ENCODE measurements around the gene TMEM204. TPM values are rescaled to one million over a fixed set of nuclear protein-coding genes. Genes with fewer than 3 reads are reported as not detected.

TMEM204 gene
- total and polyA plus RNA-seq, 8 donors, result 2.7 to 45.8 (median 17.5) TPM

- Histone ChIP-seq H3K36me3 (peaks cover under 1 to 79% (median 57%) of the 10 kb centered on the region in 4 donors), H3K27me3 (no peaks in the 10 kb centered on the region), H3K27ac (no peak overlapping the region), H3K4me3 (no peak overlapping the region), H3K4me1 (no peaks in the 10 kb centered on the region), H3K9me3 (no peaks in the 10 kb centered on the region)
- DNase-seq, result no peak
- intact Hi-C loops (cut with DNase I; ENCODE audit: low total_unique reads), result no loop called here
- WGBS, 5 donors, result 91 to 93% (median 91%) methylated on average over 16 of the region's 16 CpGs
- no peak for TF ChIP-seq EP300 (IDR thresholded peaks at IDR 0.05)
These were observed 31.8 kb downstream of the TMEM204 start for GRCh38 chr16:1565083-1565805.

- WGBS, 5 donors, result 90 to 95% (median 93%) methylated on average over 13 of the region's 13 CpGs
These were observed 34.5 kb downstream of the TMEM204 start for GRCh38 chr16:1567988-1568387.

DNA sequence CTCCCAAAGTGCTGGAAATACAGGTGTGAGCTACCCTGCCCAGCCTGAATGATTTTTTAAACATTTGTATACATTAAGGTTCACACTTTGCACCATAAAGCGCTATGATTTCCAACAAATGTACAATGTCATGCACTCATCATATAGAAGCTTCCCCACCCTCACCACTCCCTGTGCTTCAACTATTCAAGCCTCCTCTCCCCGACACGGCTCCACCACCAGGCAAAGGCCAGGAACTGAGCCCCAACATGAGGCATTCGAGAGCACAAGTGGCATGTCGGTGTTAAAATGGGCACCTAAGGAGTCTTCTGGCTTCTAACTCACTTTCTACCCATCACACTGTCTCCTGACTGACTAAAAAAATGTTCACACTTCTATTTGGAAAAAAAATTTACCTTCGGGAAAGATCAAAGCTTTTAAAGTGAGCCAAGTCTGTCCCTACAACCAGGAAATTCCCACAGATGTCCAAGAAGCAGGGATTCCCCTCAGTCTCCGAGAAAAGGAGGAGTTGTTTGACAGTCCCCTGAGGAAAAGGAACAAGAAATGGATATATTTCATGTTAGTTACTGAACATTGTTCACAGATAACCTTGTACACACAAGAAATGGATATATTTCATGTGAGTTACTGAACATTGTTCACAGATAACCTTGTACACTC is 37.7 kb downstream of the TMEM204 start:
- Histone ChIP-seq H3K9me3 (no peaks in the 10 kb centered on the region), H3K4me1 (peaks cover 0 to 6% (median 3%) of the 10 kb centered on the region in 4 donors), H3K4me3 (no peak overlapping the region), H3K27me3 (no peaks in the 10 kb centered on the region), H3K27ac (no peak overlapping the region), H3K36me3 (peaks cover 0 to 57% (median 20%) of the 10 kb centered on the region in 4 donors)
- WGBS, 5 donors, result 65 to 78% (median 73%) methylated on average over 7 of the region's 7 CpGs
- DNase-seq, result no peak
- TF ChIP-seq POLR2A (IDR thresholded peaks at IDR 0.05) (no peak), EP300 (IDR thresholded peaks at IDR 0.05) (no peak), POLR2AphosphoS5 (IDR thresholded peaks at IDR 0.05) (no peak)
- intact Hi-C loops (cut with DNase I; ENCODE audit: low total_unique reads), result no loop called here

More at GRCh38 chr16:1567988-1568387, 34.5 kb downstream of the TMEM204 start:
- Histone ChIP-seq H3K9me3 (no peaks in the 10 kb centered on the region), H3K27ac (no peak overlapping the region), H3K36me3 (peaks cover 0 to 78% (median 41%) of the 10 kb centered on the region in 4 donors), H3K4me3 (no peak overlapping the region), H3K27me3 (no peaks in the 10 kb centered on the region), H3K4me1 (peaks cover 0 to 6% (median 3%) of the 10 kb centered on the region in 4 donors)
- no peak for TF ChIP-seq CTCF (IDR thresholded peaks at IDR 0.05)
- no peak for TF ChIP-seq POLR2AphosphoS5 (IDR thresholded peaks at IDR 0.05)
- no peak for TF ChIP-seq EP300 (IDR thresholded peaks at IDR 0.05)
- no peak for TF ChIP-seq POLR2A (IDR thresholded peaks at IDR 0.05)
- intact Hi-C loops (cut with DNase I; ENCODE audit: low total_unique reads), result no loop called here
- DNase-seq, result no peak

DNA sequence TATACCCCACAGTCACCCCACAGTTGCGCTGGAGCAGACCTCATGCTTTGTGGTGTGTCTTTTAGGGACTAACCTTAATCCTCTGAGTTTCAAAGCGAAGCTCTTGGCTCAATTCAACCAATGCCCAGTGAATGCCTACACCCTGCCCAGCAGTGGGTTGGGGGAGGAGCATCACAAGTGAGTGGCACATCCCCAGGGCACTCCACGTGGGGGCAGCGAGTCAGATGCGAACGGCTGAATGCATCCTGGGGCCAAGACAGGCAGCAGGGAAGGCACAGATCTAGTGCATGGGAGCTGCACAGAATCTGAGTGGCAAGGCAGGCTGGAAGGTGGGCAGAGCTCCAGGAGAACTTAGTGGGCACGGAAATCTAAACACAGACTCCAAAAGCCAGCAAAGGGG is 39.2 kb downstream of the TMEM204 start:
- intact Hi-C loops (cut with DNase I; ENCODE audit: low total_unique reads), result no loop called here
- no peak for TF ChIP-seq POLR2A (IDR thresholded peaks at IDR 0.05)
- TF ChIP-seq EP300 (IDR thresholded peaks at IDR 0.05), result no peak
- TF ChIP-seq POLR2AphosphoS5 (IDR thresholded peaks at IDR 0.05), result no peak
- TF ChIP-seq CTCF (IDR thresholded peaks at IDR 0.05), result no peak
- WGBS, 5 donors, result 85 to 93% (median 89%) methylated on average over 6 to 7 of the region's 7 CpGs
- Histone ChIP-seq H3K27ac (no peak overlapping the region), H3K4me3 (no peak overlapping the region), H3K36me3 (peaks cover 0 to 57% (median 29%) of the 10 kb centered on the region in 4 donors), H3K9me3 (no peaks in the 10 kb centered on the region), H3K27me3 (no peaks in the 10 kb centered on the region), H3K4me1 (peaks cover 0 to 6% (median 3%) of the 10 kb centered on the region in 4 donors)
- peak in 1 of 2 donors; percentile 28 for DNase-seq

DNA sequence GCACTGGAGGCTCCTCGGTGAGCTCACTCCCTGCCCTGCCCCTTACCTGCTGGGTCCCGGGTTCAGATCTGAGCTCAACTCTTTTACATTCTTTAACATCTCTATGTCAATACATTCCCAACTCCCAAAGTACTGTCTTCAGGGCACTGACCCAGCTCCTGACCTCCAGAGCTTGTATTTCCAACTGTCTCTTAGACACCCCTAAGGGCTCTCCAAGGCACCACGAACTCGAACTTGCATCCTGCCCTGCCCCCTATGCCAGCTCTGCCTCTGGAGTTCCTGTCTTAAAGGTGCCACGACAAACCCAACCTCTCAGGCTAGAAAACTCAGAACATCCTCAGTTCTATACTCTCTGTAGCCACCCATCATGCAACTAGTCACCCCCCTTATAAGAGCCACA is 39.8 kb downstream of the TMEM204 start:
- Histone ChIP-seq H3K36me3 (peaks cover 0 to 57% (median 30%) of the 10 kb centered on the region in 4 donors), H3K4me1 (peaks cover 0 to 6% (median 3%) of the 10 kb centered on the region in 4 donors), H3K27me3 (no peaks in the 10 kb centered on the region), H3K27ac (no peak overlapping the region), H3K9me3 (no peaks in the 10 kb centered on the region), H3K4me3 (no peak overlapping the region)
- no peak for DNase-seq
- no peak for TF ChIP-seq EP300 (IDR thresholded peaks at IDR 0.05)
- TF ChIP-seq POLR2AphosphoS5 (IDR thresholded peaks at IDR 0.05), result no peak
- TF ChIP-seq CTCF (IDR thresholded peaks at IDR 0.05), result no peak
- TF ChIP-seq POLR2A (IDR thresholded peaks at IDR 0.05), result no peak
- WGBS, 5 donors, result 79 to 93% (median 90%) methylated on average over 5 of the region's 5 CpGs
- intact Hi-C loops (cut with DNase I; ENCODE audit: low total_unique reads), result no loop called here
